ENCODE results near the gene PSG11. TPM values are rescaled to one million over a fixed set of nuclear protein-coding genes. Genes with fewer than 3 reads are reported as not detected.
"Not testable (repeated sequence)": the region's sequence is repeated elsewhere in the genome, so short reads cannot be mapped to it uniquely, and the experiment has no call there.

Gene PSG11
- total and polyA plus RNA-seq, 2 of the 8 experiments (the other 6 are each of a cell fraction or from before 2014, with no cell fraction given): not detected

- H3K4ac ChIP-seq (replicated peaks; ENCODE audit: insufficient read length, low read depth, low read length); H4K91ac ChIP-seq (replicated peaks; ENCODE audit: insufficient read length, low read length); H4K8ac ChIP-seq (ENCODE audit: extremely low read depth, insufficient read depth, low read length); H3K14ac ChIP-seq (ENCODE audit: insufficient read length); DNase-seq (ENCODE audit: low read depth in 1 of 2, low spot score in 2 of 2); H2BK15ac ChIP-seq (ENCODE audit: low read length); H2AFZ ChIP-seq (ENCODE audit: low read length); H2BK20ac ChIP-seq (ENCODE audit: low read length); H3K4me3 ChIP-seq (ENCODE audit: extremely low read depth in 1 of 4, insufficient read depth in 2 of 4, low read depth in 3 of 4, low read length in 4 of 4); H3K27ac ChIP-seq (ENCODE audit: low read depth, low read length); H3K27me3 ChIP-seq (replicated peaks in 1 of 4; ENCODE audit: control insufficient read depth in 3 of 4, extremely low read depth in 1 of 4, insufficient read depth in 3 of 4, low read length in 3 of 4); H3K18ac ChIP-seq (ENCODE audit: extremely low read depth, low read length); H3K23ac ChIP-seq (ENCODE audit: insufficient read length); H3K4me1 ChIP-seq (replicated peaks in 1 of 4; ENCODE audit: control insufficient read depth in 3 of 4, insufficient read depth in 4 of 4, low read length in 3 of 4); H2BK5ac ChIP-seq (ENCODE audit: low read depth, low read length); H3K56ac ChIP-seq (replicated peaks; ENCODE audit: insufficient read length, low read depth, low read length); H3K4me2 ChIP-seq (ENCODE audit: insufficient read depth in 1 of 2, low read depth in 2 of 2, low read length in 2 of 2); H4K5ac ChIP-seq (ENCODE audit: insufficient read length, low read depth, low read length); H3K79me1 ChIP-seq (ENCODE audit: low read depth, low read length); H2BK12ac ChIP-seq (ENCODE audit: low read depth, low read length); H3K79me2 ChIP-seq (ENCODE audit: control insufficient read depth in 1 of 2, insufficient read depth in 2 of 2, low read length in 2 of 2); H3K36me3 ChIP-seq (ENCODE audit: control insufficient read depth in 2 of 4, insufficient read depth in 4 of 4, low read length in 3 of 4); H2AK5ac ChIP-seq (ENCODE audit: low read depth, low read length); H3K9ac ChIP-seq (replicated peaks in 1 of 4; ENCODE audit: extremely low read depth in 1 of 4, low read depth in 3 of 4, low read length in 3 of 4); H2BK120ac ChIP-seq (replicated peaks; ENCODE audit: low read depth, low read length); H4K20me1 ChIP-seq (replicated peaks in 1 of 2; ENCODE audit: control insufficient read depth in 1 of 2, insufficient read depth in 2 of 2, low read length in 2 of 2); CTCF ChIA-PET (ENCODE audit: partially characterized antibody); FAIRE-seq; H3K23me2 ChIP-seq (ENCODE audit: low read depth, low read length); POLR2A ChIA-PET (ENCODE audit: partially characterized antibody): not testable (repeated sequence)
- H3K9me3 ChIP-seq (ENCODE audit: insufficient read depth in 2 of 2, low read depth in 1 of 2, low read length in 1 of 2): peaks cover 18 to 40% of the 10 kb centered on the region in 2 experiments; a peak in 3 of 4 replicates
These were observed 44.2 kb downstream of the PSG11 start for GRCh38 chr19:42982111-42982510.

DNA sequence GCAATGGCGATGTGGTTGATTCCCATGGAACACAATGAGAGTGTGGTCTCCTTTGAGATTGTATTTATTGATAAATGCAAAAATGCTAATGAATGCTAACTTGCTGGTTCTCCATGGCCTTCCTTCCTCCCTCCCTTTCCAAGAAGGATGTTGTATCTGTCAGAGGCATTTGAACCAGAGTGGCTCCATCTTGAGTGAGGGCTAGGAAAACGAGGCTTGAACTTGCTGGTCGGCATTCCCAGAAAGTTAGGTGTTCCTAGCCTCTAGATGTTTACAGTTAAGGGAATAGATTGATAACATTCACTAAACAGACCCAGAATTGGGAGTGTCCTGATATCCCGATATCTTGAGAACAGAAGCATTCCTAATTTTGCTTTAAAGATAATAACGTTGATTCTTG, 54.8 kb downstream of the PSG11 start:
- H3K79me2 ChIP-seq (ENCODE audit: control insufficient read depth in 1 of 2, insufficient read depth in 2 of 2, low read length in 2 of 2); H3K14ac ChIP-seq (ENCODE audit: insufficient read length); H3K79me1 ChIP-seq (ENCODE audit: low read depth, low read length); H3K23me2 ChIP-seq (ENCODE audit: low read depth, low read length); H2AFZ ChIP-seq (ENCODE audit: low read length); H3K9ac ChIP-seq (replicated peaks in 1 of 4; ENCODE audit: extremely low read depth in 1 of 4, low read depth in 3 of 4, low read length in 3 of 4); H2BK12ac ChIP-seq (ENCODE audit: low read depth, low read length); H3K4me1 ChIP-seq (replicated peaks in 1 of 4; ENCODE audit: control insufficient read depth in 3 of 4, insufficient read depth in 4 of 4, low read length in 3 of 4); DNase-seq (ENCODE audit: low read depth in 1 of 2, low spot score in 2 of 2); H3K4ac ChIP-seq (replicated peaks; ENCODE audit: insufficient read length, low read depth, low read length); H2BK120ac ChIP-seq (replicated peaks; ENCODE audit: low read depth, low read length); H3K27me3 ChIP-seq (replicated peaks in 1 of 4; ENCODE audit: control insufficient read depth in 3 of 4, extremely low read depth in 1 of 4, insufficient read depth in 3 of 4, low read length in 3 of 4); H3K56ac ChIP-seq (replicated peaks; ENCODE audit: insufficient read length, low read depth, low read length); H4K8ac ChIP-seq (ENCODE audit: extremely low read depth, insufficient read depth, low read length); FAIRE-seq; H2AK5ac ChIP-seq (ENCODE audit: low read depth, low read length); POLR2A ChIA-PET (ENCODE audit: partially characterized antibody); H3K4me2 ChIP-seq (ENCODE audit: insufficient read depth in 1 of 2, low read depth in 2 of 2, low read length in 2 of 2); H2BK15ac ChIP-seq (ENCODE audit: low read length); H2BK5ac ChIP-seq (ENCODE audit: low read depth, low read length); H3K23ac ChIP-seq (ENCODE audit: insufficient read length); H3K36me3 ChIP-seq (ENCODE audit: control insufficient read depth in 2 of 4, insufficient read depth in 4 of 4, low read length in 3 of 4); H3K27ac ChIP-seq (ENCODE audit: low read depth, low read length); H3K4me3 ChIP-seq (ENCODE audit: extremely low read depth in 1 of 4, insufficient read depth in 2 of 4, low read depth in 3 of 4, low read length in 4 of 4); H4K20me1 ChIP-seq (replicated peaks in 1 of 2; ENCODE audit: control insufficient read depth in 1 of 2, insufficient read depth in 2 of 2, low read length in 2 of 2); H3K18ac ChIP-seq (ENCODE audit: extremely low read depth, low read length); H2BK20ac ChIP-seq (ENCODE audit: low read length); H4K5ac ChIP-seq (ENCODE audit: insufficient read length, low read depth, low read length); H4K91ac ChIP-seq (replicated peaks; ENCODE audit: insufficient read length, low read length): not testable (repeated sequence)
- 83% methylated on average over 5 of the region's 5 CpGs; no CpG with 5 or more reads in 1 of the 2 experiments for WGBS, 2 experiments (ENCODE audit: extremely low coverage in 1 of 2, insufficient coverage in 1 of 2, insufficient read length in 1 of 2, insufficient replicate concordance in 2 of 2, low coverage in 1 of 2, low lambda C conversion rate in 2 of 2, missing lambda C conversion rate in 1 of 2)
- CTCF ChIA-PET (ENCODE audit: partially characterized antibody): interaction anchor here (0.6 kb wide), 1 partner anchor 33 kb away, joined by 3 read pairs; no protein-coding TSS in a partner anchor
- H3K9me3 ChIP-seq (ENCODE audit: insufficient read depth in 2 of 2, low read depth in 1 of 2, low read length in 1 of 2): peaks cover 31 to 47% of the 10 kb centered on the region in 2 experiments
